Epithelial cell of prostate (primary cell): ENCODE results near the gene KCNQ5.
"Not testable (repeated sequence)": the region's sequence is repeated elsewhere in the genome, so short reads cannot be mapped to it uniquely, and the experiment has no call there.

Experiments used
- DNase-seq: peaks from one replicate; pipeline ENCODE4 v3.0.0-alpha.2; 2011; ENCODE audit warnings: low read depth, low spot score
- H3K27ac ChIP-seq: fragments of 450-650 bp; 2 replicates; pipeline ENCODE4 v1.5.1; 2017; ENCODE audit warnings: mild to moderate bottlenecking

The KCNQ5 gene

DNA sequence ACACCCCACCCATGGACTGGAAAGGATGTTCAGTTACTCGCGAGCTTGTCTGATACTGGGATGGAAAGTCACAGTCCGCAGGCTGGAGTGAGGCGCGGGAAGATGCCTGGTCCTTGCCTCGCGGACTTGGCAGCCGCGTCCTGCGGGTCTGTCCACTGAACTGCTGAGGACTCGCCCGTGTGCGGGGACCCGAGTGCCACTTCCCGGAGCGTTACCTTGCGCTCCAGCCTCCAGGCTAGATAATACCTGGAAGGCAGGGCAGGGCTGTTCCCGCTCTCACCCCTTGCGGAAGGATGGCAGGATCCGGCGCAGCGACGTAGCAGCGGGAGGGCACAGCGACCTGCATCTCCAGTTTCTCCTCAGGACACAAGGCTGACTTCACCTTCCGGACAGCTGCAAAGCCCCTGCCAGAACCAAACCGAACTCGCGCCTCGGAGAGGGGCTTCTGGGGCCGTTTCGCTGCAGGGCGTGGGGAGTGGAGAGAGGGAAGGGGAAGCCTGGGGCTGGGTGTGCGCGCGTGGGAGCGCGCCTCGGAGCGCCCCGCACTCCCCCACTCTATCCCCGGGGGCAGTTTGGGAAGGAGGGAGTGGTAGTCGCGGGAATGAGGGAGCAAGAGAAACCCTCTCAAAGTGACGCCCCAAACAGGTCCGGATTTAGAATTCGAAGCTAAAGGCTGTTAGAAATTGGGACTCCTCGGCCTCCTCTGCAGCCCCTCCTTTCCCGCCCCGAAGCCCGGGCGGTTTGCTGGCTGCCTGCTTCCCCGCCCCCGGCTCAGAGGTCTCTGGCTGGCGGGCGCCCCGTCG is at the start of gene KCNQ5:
TSS of gene KCNQ5 (plus strand) at position 774 of the 803 bp plus-strand sequence.
- DNase-seq, result no peak
- H3K27ac ChIP-seq, result peak within 1 kb of the TSS; percentile 11

GRCh38 chr6:72579865-72580264 is 42.0 kb upstream of the KCNQ5 start:
- H3K27ac ChIP-seq, result no peak overlapping the region
- no peak for DNase-seq

GRCh38 chr6:72580281-72580940 is 41.5 kb upstream of the KCNQ5 start:
- peak; percentile 37 for DNase-seq
- H3K27ac ChIP-seq, result no peak overlapping the region

- H3K27ac ChIP-seq, DNase-seq: not testable (repeated sequence)
Measured at GRCh38 chr6:72580950-72581349, 40.9 kb upstream of the KCNQ5 start.

- DNase-seq, result no peak
- H3K27ac ChIP-seq, result no peak overlapping the region
Measured at GRCh38 chr6:72588155-72588554, 33.7 kb upstream of the KCNQ5 start.

GRCh38 chr6:72589096-72589495 is 32.8 kb upstream of the KCNQ5 start:
- no peak overlapping the region for H3K27ac ChIP-seq
- DNase-seq, result no peak

GRCh38 chr6:72595812-72596211 is 26.1 kb upstream of the KCNQ5 start:
- H3K27ac ChIP-seq, result no peak overlapping the region

DNA sequence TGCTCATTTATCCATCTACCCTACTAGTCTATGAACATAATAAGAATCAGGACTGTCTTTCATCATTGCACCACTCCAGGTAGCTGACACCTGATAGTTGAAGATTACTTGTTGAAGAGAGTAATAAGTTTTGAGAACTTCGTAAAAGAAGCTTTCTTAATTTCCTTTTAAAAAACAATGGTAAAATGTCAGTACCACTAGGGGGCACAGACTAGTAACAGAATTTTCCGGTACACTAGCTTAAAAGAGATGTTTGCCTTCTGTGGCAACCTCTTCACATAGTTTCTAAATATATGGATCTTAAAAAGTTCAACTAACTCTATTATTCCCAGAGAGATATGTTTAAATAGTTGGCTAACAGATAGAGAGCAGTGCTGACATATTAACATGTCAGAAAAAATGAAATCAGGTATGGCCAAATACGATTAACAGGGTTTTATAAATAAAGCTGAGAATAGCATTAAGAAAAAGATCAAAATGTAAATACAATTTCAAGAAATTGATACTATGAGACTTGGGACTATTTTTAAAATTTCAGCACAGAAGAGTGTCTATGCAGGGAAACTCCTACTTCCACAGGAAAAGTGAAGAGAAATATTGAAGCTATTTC is 5.4 kb upstream of the KCNQ5 start:
- no peak for DNase-seq

More at GRCh38 chr6:72595812-72596211, 26.1 kb upstream of the KCNQ5 start:
- no peak for DNase-seq

DNA sequence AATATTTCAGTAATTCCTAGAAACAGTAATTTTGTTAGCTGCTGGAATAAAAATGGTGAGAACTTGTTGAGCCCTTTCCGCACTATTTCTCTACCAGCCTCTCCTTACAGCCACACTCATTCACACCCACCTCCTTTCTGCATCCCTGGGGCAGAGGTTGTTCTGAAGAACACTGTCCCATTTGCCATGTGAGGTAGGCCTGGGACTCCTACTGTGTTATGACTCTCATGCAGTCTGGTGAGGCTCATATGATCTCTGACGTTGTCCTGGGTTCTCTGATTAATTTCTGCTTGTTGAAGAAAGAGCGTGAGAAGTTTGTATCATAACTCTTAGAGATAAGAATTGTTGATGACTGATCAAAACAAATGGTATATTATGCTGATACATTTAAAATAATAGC is 4.1 kb upstream of the KCNQ5 start:
- no peak for DNase-seq

More for the DNA sequence above, 5.4 kb upstream of the KCNQ5 start:
- no peak overlapping the region for H3K27ac ChIP-seq

DNA sequence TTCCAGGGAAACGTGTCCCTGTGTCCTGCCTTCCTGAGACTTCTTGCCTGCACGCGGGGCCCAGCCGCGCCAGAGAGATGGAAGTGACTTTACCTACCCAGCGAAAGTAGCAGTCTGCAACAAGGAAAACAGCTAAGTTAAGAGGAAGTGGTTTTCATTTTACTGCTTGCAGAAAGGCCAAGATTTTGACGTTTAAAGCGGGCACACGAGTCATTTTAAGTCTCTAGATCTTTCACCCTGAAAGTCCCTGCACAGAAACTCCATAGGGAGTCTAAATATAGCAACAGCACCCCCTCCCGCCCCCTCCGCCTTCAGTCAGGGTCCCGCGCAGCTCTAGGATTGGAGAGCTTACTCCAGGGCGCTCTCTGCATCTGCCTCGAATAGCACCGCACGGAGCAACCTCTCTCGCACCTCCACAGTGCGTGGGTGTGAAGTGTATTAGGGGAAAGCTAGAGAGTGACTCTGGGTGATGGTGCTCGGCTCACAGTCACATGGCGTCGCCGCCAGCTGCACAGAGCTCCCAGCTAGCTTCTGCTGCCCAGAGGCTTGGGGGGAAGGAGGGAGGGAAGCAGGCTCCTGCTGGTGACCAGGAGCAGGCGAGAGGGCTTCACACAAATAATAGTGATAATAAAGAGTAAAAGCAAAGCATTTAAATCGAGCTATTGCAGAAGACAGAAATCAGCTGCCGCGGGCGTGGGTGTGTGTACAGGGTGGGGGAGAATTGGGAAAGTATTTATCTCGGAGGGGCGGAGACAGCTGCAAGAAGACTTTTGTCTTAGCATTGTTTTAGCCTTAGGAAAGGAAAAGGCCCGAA is 1.8 kb upstream of the KCNQ5 start:
- H3K27ac ChIP-seq, result no peak overlapping the region
- DNase-seq, result no peak

More for the DNA sequence above, 4.1 kb upstream of the KCNQ5 start:
- H3K27ac ChIP-seq, result no peak overlapping the region

- no peak overlapping the region for H3K27ac ChIP-seq
Measured at GRCh38 chr6:72620871-72621290, 983 bp upstream of the KCNQ5 start.

DNA sequence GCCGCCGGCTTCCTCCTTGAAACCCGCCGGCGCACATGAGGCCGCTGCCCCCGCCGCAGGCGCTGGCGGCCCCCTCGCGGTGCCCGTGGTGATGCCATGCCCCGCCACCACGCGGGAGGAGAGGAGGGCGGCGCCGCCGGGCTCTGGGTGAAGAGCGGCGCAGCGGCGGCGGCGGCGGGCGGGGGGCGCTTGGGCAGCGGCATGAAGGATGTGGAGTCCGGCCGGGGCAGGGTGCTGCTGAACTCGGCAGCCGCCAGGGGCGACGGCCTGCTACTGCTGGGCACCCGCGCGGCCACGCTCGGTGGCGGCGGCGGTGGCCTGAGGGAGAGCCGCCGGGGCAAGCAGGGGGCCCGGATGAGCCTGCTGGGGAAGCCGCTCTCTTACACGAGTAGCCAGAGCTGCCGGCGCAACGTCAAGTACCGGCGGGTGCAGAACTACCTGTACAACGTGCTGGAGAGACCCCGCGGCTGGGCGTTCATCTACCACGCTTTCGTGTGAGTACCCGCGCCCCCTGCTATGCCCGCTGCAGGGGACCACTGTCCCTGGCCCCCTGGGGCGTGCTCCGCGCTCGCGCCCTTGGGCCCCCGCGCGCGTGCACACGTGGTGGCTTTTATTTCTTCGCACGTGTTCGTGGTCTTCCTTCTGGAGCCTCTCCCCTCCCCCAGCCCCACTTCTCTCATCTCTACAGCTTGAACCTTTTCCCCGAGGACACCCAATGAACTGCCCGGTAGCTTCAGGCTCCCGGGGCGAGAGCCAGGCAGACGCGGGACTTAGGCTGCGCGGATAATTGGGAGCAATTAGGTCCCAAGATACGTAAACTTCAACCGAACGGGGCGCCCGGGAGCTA is 453 bp downstream of the KCNQ5 start:
- DNase-seq, result no peak
- H3K27ac ChIP-seq, result peak overlapping the region; percentile 11

More at GRCh38 chr6:72620871-72621290, 983 bp upstream of the KCNQ5 start:
- no peak for DNase-seq

DNA sequence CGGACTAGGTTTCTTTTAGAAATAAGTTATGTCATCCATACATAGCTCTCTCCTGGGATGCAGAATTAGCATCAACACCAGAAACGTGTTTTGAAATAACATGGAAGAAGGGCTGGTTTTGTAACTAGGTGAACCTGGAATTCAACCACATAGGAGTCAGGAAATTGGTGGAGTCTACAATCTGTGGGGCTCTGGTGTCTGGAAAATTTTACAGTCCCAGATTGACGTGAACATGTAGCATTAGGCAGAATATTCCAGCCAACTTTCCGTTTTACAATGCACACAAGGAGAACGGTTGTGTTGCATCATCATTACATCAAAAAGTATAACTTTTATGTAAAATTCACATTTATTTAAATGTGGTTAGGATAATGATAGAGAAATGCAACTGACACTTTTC is 1.9 kb downstream of the KCNQ5 start:
- H3K27ac ChIP-seq, result no peak overlapping the region
- DNase-seq, result no peak

DNA sequence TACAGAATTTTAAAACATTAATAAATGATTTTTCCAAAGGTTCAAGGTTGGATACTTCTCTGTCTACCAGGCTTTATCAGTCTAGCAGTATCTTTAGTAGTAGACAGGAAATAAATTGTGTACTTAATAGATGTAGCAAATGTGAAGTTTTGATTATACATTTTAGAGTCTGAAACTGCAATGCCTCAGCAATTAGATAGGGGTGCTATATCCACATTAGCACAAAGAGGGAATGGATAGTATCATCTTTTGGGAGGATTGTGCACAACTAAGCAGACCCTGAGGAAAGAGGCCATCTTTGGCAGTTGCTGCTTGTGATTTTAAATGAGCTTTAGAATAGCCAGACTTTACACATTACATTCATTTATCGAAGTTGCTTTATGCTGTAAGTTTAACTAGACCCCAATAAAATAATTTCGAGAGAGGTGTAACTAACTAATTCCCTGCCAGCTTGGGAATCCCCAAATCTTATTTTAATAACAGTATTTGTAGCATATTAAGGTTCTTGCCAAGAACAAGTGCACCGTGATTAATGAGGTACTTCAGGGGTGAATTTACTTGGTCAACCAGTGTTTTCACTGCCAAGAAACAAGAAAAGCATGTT is 2.8 kb downstream of the KCNQ5 start:
- H3K27ac ChIP-seq, result no peak overlapping the region
- DNase-seq, result no peak

- H3K27ac ChIP-seq, result no peak overlapping the region
- no peak for DNase-seq
Measured at GRCh38 chr6:72626126-72626525, 4.3 kb downstream of the KCNQ5 start.

DNA sequence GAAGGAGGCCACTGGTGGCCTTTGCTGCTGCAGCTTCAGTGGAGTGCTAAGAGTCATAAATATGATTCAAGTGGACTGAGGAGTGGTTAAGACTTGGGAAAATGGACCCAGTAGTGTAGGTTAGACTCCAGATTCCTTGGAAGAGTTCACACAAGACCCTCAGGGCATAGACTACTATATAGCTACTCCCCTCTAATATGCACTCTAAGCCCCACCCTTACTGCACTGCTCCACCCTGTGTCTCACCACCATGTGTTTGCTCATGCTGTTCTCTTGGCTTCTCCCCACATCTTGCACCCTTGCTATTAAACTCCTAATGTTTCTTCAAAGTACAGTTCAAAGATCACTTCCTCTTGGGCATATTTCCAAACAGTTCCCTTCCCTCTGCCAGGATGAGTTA is 5.7 kb downstream of the KCNQ5 start:
- no peak overlapping the region for H3K27ac ChIP-seq

DNA sequence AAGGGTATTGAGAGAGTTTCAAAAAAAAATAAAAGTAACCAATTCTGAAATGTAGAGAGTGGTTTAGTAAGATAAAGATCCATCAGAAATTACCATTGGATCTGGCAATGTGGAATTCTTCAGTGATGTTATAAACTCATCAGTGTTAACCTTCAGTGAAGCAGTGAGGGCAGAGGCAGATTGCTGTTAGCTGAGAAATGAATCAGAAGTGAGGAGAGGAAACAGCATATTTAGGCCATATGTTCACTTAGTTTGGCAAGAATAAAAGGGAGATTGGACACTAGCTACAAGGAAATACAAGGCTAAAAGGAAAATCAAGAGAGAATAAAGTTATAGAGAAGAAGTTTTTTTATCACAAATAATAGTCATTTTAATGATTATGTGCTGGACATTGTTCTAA is 9.6 kb downstream of the KCNQ5 start:
- DNase-seq, result no peak
- no peak overlapping the region for H3K27ac ChIP-seq

More for the DNA sequence above, 5.7 kb downstream of the KCNQ5 start:
- DNase-seq, result no peak

DNA sequence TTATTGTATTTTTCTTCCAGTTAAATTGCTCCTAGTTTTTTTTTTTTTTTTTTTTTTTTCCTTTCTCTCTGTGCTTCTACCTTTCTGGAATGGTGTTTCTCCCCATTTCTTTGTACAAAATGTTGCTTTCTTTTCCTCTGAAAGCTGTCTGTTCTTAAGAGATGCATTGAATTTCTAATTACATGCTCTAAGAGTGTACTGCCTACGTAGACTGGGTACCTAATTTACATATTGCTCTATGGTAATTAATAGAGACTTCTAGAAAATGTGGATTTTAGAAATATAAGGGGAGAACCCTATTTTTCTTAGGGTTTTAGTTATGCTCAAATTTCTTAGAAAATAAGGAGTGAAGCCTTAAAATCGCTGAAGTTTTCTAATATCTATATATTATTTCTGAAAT is 13.8 kb downstream of the KCNQ5 start:
- no peak for DNase-seq
- no peak overlapping the region for H3K27ac ChIP-seq

DNA sequence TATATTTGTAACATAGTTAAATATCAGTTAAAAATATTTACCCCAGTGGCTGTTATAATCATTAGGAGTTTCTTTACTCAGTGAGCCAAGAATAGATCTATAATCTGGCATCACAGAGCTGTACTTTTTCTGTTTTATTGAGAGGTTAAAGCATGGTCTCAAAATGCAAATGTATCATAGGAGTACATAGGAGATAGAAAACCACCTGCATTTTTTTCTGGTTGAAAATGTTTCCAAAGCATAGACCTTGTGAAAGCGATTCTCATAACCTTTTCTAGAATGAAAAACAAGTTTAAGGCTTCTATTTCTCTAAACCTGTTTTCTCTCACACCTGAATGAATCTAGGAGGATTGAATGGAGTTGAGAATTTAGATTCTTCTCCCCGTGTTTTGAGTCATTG is 14.4 kb downstream of the KCNQ5 start:
- no peak overlapping the region for H3K27ac ChIP-seq
- DNase-seq, result no peak
